K562 (cell line): ENCODE measurements around the gene VPS18. TPM values are rescaled to one million over a fixed set of nuclear protein-coding genes. Genes with fewer than 3 reads are reported as not detected.

Experiments used
- ATF1 ChIP-seq, 2 experiments: fragments of 450-650 bp in 1 of 2; IDR thresholded peaks; 2 replicates each; pipeline ENCODE4 v1.6.1; 2016; ENCODE audit warnings: missing compliant biosample characterization in 1 of 2, missing genetic modification characterization in 1 of 2
- CBX3 ChIP-seq, 2 experiments: IDR thresholded peaks; 1 replicate in 1 of 2; 2 replicates in 1 of 2; pipeline ENCODE4 v1.6.1; 2012; ENCODE audit warnings: inconsistent platforms in 2 of 2, low read length in 2 of 2, borderline replicate concordance in 1 of 2, control low read depth in 1 of 2
- FOXA3 ChIP-seq, 2 experiments: fragments of 450-650 bp in 1 of 2; sonication (generic) in 1 of 2; formaldehyde crosslinking; IDR thresholded peaks in 1 of 2; conservative IDR thresholded peaks in 1 of 2; 2 replicates each; pipeline versions ENCODE4 v1.4.0 to v1.8.0; 2020 to 2022; ENCODE audit warnings: mild to moderate bottlenecking in 2 of 2, missing genetic modification reagents in 1 of 2
- GTF2A2 ChIP-seq: IDR thresholded peaks from 2 replicates; pipeline ENCODE4 v1.6.1; 2016; ENCODE audit warnings: mild to moderate bottlenecking, missing genetic modification characterization, missing compliant biosample characterization
- HEY1 ChIP-seq: fragments of 250-450 bp; sonication (Bioruptor Pico); IDR thresholded peaks from 2 replicates; pipeline ENCODE4 v1.5.0; 2020; ENCODE audit warnings: mild to moderate bottlenecking, moderate library complexity, borderline replicate concordance
- RAD21 ChIP-seq, 2 experiments: fragments of 250-450 bp in 1 of 2; fragments of 450-650 bp in 1 of 2; sonication (Bioruptor Pico) in 1 of 2; formaldehyde crosslinking in 1 of 2; IDR thresholded peaks in 1 of 2; conservative IDR thresholded peaks in 1 of 2; 2 replicates each; pipeline versions ENCODE4 v1.4.0 to v1.8.0; 2020 to 2022; ENCODE audit warnings: mild to moderate bottlenecking in 2 of 2, moderate library complexity in 1 of 2
- SMARCE1 ChIP-seq: fragments of 450-650 bp; IDR thresholded peaks from 2 replicates; pipeline ENCODE4 v1.7.1; 2016; ENCODE audit warnings: mild to moderate bottlenecking
- polyA plus RNA-seq, 8 experiments: library from polyadenylated mRNA; depleted of rRNA in 4 of 8; stranded (reverse) in 5 of 8; unstranded in 3 of 8; fragments of >200 nt; fragmentation: Nextera tagmentation in 2 of 8; fragmentation: Illumina TruSeq in 1 of 8; extraction: Ambion mirVana in 2 of 8; extraction: Trizol in 1 of 8; gene quantifications; 2 replicates each; pipeline versions ENCODE4 v1.2.1 to v1.2.3, GENCODE V29; 2011 to 2014; ENCODE audit warnings: inconsistent platforms in 1 of 8, missing spikeins in 1 of 8
- total RNA-seq, 7 experiments: library from RNA; depleted of rRNA in 6 of 7; stranded (reverse); fragments of >200 nt in 6 of 7; fragmentation: Illumina TruSeq in 2 of 7; extraction: Trizol in 2 of 7; gene quantifications; 2 replicates each; pipeline versions ENCODE4 v1.2.1 to v1.2.3, GENCODE V29; 2011 to 2021; ENCODE audit warnings: low replicate concordance in 1 of 7
- TF ChIP-seq, protein P1 (sequence below), 2 experiments: IDR thresholded peaks; 2 replicates each; pipeline ENCODE4 v1.6.1; 2012; ENCODE audit warnings: improper control_type of control experiment in 2 of 2, low read depth in 2 of 2, low read length in 2 of 2, borderline replicate concordance in 1 of 2
- TF ChIP-seq, protein P2 (sequence below): sonication (generic); formaldehyde crosslinking; IDR thresholded peaks from 2 replicates; pipeline ENCODE4 v1.8.0; 2023; ENCODE audit warnings: mild to moderate bottlenecking, missing genetic modification reagents
- TF ChIP-seq, protein P3 (sequence below): sonication (generic); formaldehyde crosslinking; IDR thresholded peaks from 2 replicates; pipeline ENCODE4 v1.8.1; 2022; ENCODE audit warnings: missing genetic modification reagents

Gene VPS18
- total and polyA plus RNA-seq, 9 of the 15 experiments (the other 6 are each of a cell fraction or from before 2014, with no cell fraction given), result 0.73 to 19.9 (median 8.5) TPM

DNA sequence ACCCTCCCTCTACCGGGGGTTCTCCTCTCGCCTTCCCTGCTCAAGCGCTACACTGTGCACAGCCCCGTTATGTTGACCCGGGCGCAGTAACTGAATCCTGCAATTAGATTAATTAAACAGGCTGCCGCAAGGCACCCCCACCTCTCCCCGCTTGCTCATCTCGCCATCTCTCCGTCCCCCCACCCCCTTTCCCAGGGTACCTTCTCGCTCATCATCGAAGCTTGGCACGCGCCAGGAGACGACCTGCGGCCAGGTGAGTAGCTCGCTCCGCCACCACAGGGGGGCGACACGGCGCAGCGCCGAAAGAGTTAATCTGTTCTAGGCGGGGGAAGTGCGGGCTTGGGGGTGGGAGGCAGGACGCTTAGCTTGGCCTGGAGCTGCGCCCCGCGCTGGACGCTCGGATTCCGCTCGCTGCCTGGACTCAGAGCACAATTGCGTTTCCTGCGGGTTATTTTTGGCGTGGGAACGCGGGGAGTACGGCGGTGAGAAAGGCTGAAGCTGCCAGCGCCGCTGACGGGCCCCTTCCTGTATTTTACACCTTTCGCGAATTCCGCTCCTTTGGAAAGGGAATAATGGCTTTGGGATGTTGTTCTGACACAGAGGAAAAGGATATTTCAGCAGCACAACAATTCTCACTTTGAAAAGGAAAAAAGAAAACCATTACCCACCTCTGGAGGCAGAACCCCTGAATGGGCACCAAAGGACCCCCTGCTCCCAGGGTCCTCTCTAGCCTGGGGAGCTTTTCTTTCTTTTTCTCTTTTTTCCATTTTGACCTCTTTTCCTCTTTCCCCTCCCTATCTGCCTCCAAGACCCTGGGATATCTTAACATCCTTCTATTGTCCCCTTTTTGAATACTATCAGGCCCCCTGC is 36.4 kb downstream of the VPS18 start (continued):
- TF ChIP-seq, protein P1, sequence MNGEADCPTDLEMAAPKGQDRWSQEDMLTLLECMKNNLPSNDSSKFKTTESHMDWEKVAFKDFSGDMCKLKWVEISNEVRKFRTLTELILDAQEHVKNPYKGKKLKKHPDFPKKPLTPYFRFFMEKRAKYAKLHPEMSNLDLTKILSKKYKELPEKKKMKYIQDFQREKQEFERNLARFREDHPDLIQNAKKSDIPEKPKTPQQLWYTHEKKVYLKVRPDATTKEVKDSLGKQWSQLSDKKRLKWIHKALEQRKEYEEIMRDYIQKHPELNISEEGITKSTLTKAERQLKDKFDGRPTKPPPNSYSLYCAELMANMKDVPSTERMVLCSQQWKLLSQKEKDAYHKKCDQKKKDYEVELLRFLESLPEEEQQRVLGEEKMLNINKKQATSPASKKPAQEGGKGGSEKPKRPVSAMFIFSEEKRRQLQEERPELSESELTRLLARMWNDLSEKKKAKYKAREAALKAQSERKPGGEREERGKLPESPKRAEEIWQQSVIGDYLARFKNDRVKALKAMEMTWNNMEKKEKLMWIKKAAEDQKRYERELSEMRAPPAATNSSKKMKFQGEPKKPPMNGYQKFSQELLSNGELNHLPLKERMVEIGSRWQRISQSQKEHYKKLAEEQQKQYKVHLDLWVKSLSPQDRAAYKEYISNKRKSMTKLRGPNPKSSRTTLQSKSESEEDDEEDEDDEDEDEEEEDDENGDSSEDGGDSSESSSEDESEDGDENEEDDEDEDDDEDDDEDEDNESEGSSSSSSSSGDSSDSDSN (IDR thresholded peaks at IDR 0.05; ENCODE audit: borderline replicate concordance in 1 of 2, low read depth in 2 of 2, low read length in 2 of 2), result peak in 1 of 2 experiments; percentile 35; a peak in 1 of 4 replicates
- TF ChIP-seq HEY1 (no peak), CBX3 (IDR thresholded peaks at IDR 0.05; ENCODE audit: borderline replicate concordance in 1 of 2, low read length in 2 of 2) (peak in 1 of 2 experiments; percentile 40; a peak in 1 of 3 replicates), FOXA3 (CRISPR knock-in tag; conservative IDR thresholded peaks at IDR 0.05 in 1 of 2, IDR thresholded peaks at IDR 0.05 in 1 of 2) (0 out of 4 replicates have a peak, but pooled peaks of 1 of the 2 experiments have one; percentile 45), ATF1 (CRISPR knock-in tag; IDR thresholded peaks at IDR 0.05) (no peak), ATF1 (tag; IDR thresholded peaks at IDR 0.05) (0 out of 2 replicates have a peak, but pooled peaks have one; percentile 9), SMARCE1 (peak; percentile 57; the same call in 1 of the 2 replicates), RAD21 (CRISPR knock-in tag; conservative IDR thresholded peaks at IDR 0.05 in 1 of 2, IDR thresholded peaks at IDR 0.05 in 1 of 2) (peak in 1 of 2 experiments; percentile 42; a peak in 2 of 4 replicates), GTF2A2 (tag) (no peak)
- TF ChIP-seq, protein P2, sequence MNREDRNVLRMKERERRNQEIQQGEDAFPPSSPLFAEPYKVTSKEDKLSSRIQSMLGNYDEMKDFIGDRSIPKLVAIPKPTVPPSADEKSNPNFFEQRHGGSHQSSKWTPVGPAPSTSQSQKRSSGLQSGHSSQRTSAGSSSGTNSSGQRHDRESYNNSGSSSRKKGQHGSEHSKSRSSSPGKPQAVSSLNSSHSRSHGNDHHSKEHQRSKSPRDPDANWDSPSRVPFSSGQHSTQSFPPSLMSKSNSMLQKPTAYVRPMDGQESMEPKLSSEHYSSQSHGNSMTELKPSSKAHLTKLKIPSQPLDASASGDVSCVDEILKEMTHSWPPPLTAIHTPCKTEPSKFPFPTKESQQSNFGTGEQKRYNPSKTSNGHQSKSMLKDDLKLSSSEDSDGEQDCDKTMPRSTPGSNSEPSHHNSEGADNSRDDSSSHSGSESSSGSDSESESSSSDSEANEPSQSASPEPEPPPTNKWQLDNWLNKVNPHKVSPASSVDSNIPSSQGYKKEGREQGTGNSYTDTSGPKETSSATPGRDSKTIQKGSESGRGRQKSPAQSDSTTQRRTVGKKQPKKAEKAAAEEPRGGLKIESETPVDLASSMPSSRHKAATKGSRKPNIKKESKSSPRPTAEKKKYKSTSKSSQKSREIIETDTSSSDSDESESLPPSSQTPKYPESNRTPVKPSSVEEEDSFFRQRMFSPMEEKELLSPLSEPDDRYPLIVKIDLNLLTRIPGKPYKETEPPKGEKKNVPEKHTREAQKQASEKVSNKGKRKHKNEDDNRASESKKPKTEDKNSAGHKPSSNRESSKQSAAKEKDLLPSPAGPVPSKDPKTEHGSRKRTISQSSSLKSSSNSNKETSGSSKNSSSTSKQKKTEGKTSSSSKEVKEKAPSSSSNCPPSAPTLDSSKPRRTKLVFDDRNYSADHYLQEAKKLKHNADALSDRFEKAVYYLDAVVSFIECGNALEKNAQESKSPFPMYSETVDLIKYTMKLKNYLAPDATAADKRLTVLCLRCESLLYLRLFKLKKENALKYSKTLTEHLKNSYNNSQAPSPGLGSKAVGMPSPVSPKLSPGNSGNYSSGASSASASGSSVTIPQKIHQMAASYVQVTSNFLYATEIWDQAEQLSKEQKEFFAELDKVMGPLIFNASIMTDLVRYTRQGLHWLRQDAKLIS (CRISPR knock-in tag), result 0 out of 2 replicates have a peak, but pooled peaks have one; percentile 40
- TF ChIP-seq, protein P3, sequence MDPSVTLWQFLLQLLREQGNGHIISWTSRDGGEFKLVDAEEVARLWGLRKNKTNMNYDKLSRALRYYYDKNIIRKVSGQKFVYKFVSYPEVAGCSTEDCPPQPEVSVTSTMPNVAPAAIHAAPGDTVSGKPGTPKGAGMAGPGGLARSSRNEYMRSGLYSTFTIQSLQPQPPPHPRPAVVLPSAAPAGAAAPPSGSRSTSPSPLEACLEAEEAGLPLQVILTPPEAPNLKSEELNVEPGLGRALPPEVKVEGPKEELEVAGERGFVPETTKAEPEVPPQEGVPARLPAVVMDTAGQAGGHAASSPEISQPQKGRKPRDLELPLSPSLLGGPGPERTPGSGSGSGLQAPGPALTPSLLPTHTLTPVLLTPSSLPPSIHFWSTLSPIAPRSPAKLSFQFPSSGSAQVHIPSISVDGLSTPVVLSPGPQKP, result no peak
